A549 (cell line): ENCODE results near the gene LLGL2. TPM values are rescaled to one million over a fixed set of nuclear protein-coding genes. Genes with fewer than 3 reads are reported as not detected.

Experiments used
- ATAC-seq, 2 experiments: fragments of 200-7000 bp in 1 of 2; fragments of >200 bp in 1 of 2; cut with Nextera tagmentation in 1 of 2; cut with Tn5 transposase in 1 of 2; 3 replicates each; pipeline versions ENCODE4 v1.8.0 to v1.9.1; 2018 to 2020; ENCODE audit warnings: mild to moderate bottlenecking in 1 of 2, moderate library complexity in 1 of 2
- CTCF ChIA-PET: fragments of 300-600 bp; sonication (Branson Sonifier 250); formaldehyde crosslinking; extraction: SDS; loops from one replicate; lab custom pipeline; 2021; ENCODE audit warnings: antibody characterized with exemption, inconsistent platforms; lab: Yijun Ruan, JAX
- POLR2A ChIA-PET: fragments of 350-600 bp; formaldehyde crosslinking; extraction: SDS; loops from one replicate; lab custom pipeline; 2021; ENCODE audit warnings: antibody characterized with exemption, inconsistent platforms; lab: Yijun Ruan, JAX
- DNase-seq, 2 experiments: peaks; one replicate each; pipeline versions ENCODE4 v3.0.0 to v3.0.0-alpha.2; 2011 to 2016; ENCODE audit warnings: low read depth in 1 of 2, low spot score in 1 of 2
- FAIRE-seq: peaks from 2 replicates; lab custom pipeline; 2011; peaks lifted over from hg19 to GRCh38; lab: Jason Lieb, UNC
- H3K27ac ChIP-seq, 2 experiments: fragments of >200 bp; sonication (Bioruptor Twin); formaldehyde crosslinking; 3 replicates each; pipeline ENCODE4 v1.5.1; 2016 to 2017
- H3K4me1 ChIP-seq: fragments of >200 bp; sonication (Bioruptor Twin); formaldehyde crosslinking; 3 replicates; pipeline ENCODE4 v1.6.1; 2016
- H3K4me2 ChIP-seq: fragments of >200 bp; sonication (Bioruptor Twin); formaldehyde crosslinking; 3 replicates; pipeline ENCODE4 v1.6.1; 2016
- H3K4me3 ChIP-seq: fragments of >200 bp; sonication (Bioruptor Twin); formaldehyde crosslinking; 3 replicates; pipeline ENCODE4 v1.5.1; 2016
- H3K9me3 ChIP-seq: fragments of >200 bp; sonication (Bioruptor Twin); formaldehyde crosslinking; 3 replicates; pipeline ENCODE4 v1.6.1; 2016
- ATOH8 ChIP-seq: fragments of 250-450 bp; sonication (Bioruptor Pico); IDR thresholded peaks from 2 replicates; pipeline ENCODE4 v1.5.0; 2020; ENCODE audit warnings: low read depth, mild to moderate bottlenecking, moderate library complexity
- BCL3 ChIP-seq: fragments of >200 bp; sonication (Bioruptor Twin); formaldehyde crosslinking; IDR thresholded peaks from 3 replicates; pipeline ENCODE4 v1.6.1; 2016
- CEBPB ChIP-seq, 2 experiments: fragments of >200 bp in 1 of 2; sonication (Bioruptor Twin) in 1 of 2; formaldehyde crosslinking in 1 of 2; IDR thresholded peaks; 2 replicates each; pipeline ENCODE4 v1.6.1; 2012 to 2016
- CHD4 ChIP-seq: fragments of 200-600 bp; sonication (generic); IDR thresholded peaks from 2 replicates; pipeline ENCODE4 v1.6.1; 2016; ENCODE audit warnings: antibody characterized with exemption, mild to moderate bottlenecking, borderline replicate concordance
- E2F6 ChIP-seq: IDR thresholded peaks from 2 replicates; pipeline ENCODE4 v1.6.1; 2012; ENCODE audit warnings: low read depth, borderline replicate concordance
- ELK1 ChIP-seq: fragments of 150-350 bp; IDR thresholded peaks from 2 replicates; pipeline ENCODE4 v1.6.1; 2014; ENCODE audit warnings: low read depth, mild to moderate bottlenecking, low read length
- FOXS1 ChIP-seq: fragments of 250-450 bp; sonication (Bioruptor Pico); IDR thresholded peaks from 2 replicates; pipeline ENCODE4 v1.5.0; 2020; ENCODE audit warnings: mild to moderate bottlenecking, moderate library complexity
- HES2 ChIP-seq: fragments of >200 bp; sonication (Bioruptor Twin); formaldehyde crosslinking; IDR thresholded peaks from 2 replicates; pipeline ENCODE4 v1.6.1; 2016
- HEYL ChIP-seq: fragments of 250-450 bp; sonication (Bioruptor Pico); IDR thresholded peaks from 2 replicates; pipeline ENCODE4 v1.8.0; 2021; ENCODE audit warnings: mild to moderate bottlenecking, moderate library complexity
- HMGXB4 ChIP-seq: fragments of 250-450 bp; sonication (Bioruptor Pico); IDR thresholded peaks from 2 replicates; pipeline ENCODE4 v1.5.0; 2021; ENCODE audit warnings: mild to moderate bottlenecking, moderate library complexity, borderline replicate concordance
- HOXB13 ChIP-seq: fragments of 250-450 bp; sonication (Bioruptor Pico); IDR thresholded peaks from 2 replicates; pipeline ENCODE4 v1.5.0; 2020; ENCODE audit warnings: low read depth, mild to moderate bottlenecking, moderate library complexity
- HOXB5 ChIP-seq: fragments of 250-450 bp; sonication (Bioruptor Pico); IDR thresholded peaks from 2 replicates; pipeline ENCODE4 v1.5.0; 2020; ENCODE audit warnings: mild to moderate bottlenecking, moderate library complexity
- JUN ChIP-seq, 2 experiments: fragments of >200 bp; sonication (Bioruptor Twin); formaldehyde crosslinking; IDR thresholded peaks; 2 replicates in 1 of 2; 3 replicates in 1 of 2; pipeline ENCODE4 v1.6.1; 2016 to 2017
- MAX ChIP-seq: IDR thresholded peaks from 2 replicates; pipeline ENCODE4 v1.6.1; 2012
- NFE2L2 ChIP-seq: fragments of 150-350 bp; conservative IDR thresholded peaks from 2 replicates; pipeline ENCODE4 v1.6.1; 2014; ENCODE audit warnings: low read length
- NR3C1 ChIP-seq: fragments of >200 bp; sonication (Bioruptor Twin); formaldehyde crosslinking; IDR thresholded peaks from 3 replicates; pipeline ENCODE4 v1.6.1; 2017
- PBX3 ChIP-seq: IDR thresholded peaks from 2 replicates; pipeline ENCODE4 v1.6.1; 2012
- POLR2A ChIP-seq: IDR thresholded peaks from 2 replicates; pipeline ENCODE4 v1.6.1; 2012; ENCODE audit warnings: mild to moderate bottlenecking, low read length
- RARB ChIP-seq: fragments of 250-450 bp; sonication (Bioruptor Pico); IDR thresholded peaks from 2 replicates; pipeline ENCODE4 v1.8.0; 2021; ENCODE audit warnings: mild to moderate bottlenecking, moderate library complexity
- RCOR1 ChIP-seq: fragments of 150-350 bp; IDR thresholded peaks from 2 replicates; pipeline ENCODE4 v1.6.1; 2014; ENCODE audit warnings: antibody characterized with exemption, low read length, low read depth
- REST ChIP-seq: fragments of 200-600 bp; sonication (generic); IDR thresholded peaks from 2 replicates; pipeline ENCODE4 v1.6.1; 2016; ENCODE audit warnings: antibody characterized with exemption, mild to moderate bottlenecking, moderate library complexity
- TFCP2L1 ChIP-seq: fragments of 250-450 bp; sonication (Bioruptor Pico); IDR thresholded peaks from 2 replicates; pipeline ENCODE4 v1.5.0; 2021; ENCODE audit warnings: mild to moderate bottlenecking
- USF2 ChIP-seq: fragments of 450-650 bp; IDR thresholded peaks from 2 replicates; pipeline ENCODE4 v1.6.1; 2014; ENCODE audit warnings: antibody characterized with exemption
- ZC3H11A ChIP-seq: fragments of 450-650 bp; IDR thresholded peaks from 2 replicates; pipeline ENCODE4 v1.6.1; 2014; ENCODE audit warnings: antibody characterized with exemption, mild to moderate bottlenecking
- ZFP36 ChIP-seq: fragments of 450-650 bp; IDR thresholded peaks from 2 replicates; pipeline ENCODE4 v1.6.1; 2014; ENCODE audit warnings: borderline replicate concordance; ENCODE audit not compliant: partially characterized antibody
- WGBS: methylation state at CpG from one replicate; pipeline ENCODE4 v1.1.6; 2017; ENCODE audit errors: missing lambda C conversion rate; 5-methylcytosine and 5-hydroxymethylcytosine counted together
- polyA plus RNA-seq, 4 experiments: library from polyadenylated mRNA; depleted of rRNA in 3 of 4; stranded (reverse); fragments of >200 nt; fragmentation: RNase III in 1 of 4; extraction: RNeasy Plus Mini Kit Qiagen cat#74134 plus additional on column Dnase treatment in 1 of 4; gene quantifications; 2 replicates in 3 of 4; 3 replicates in 1 of 4; pipeline ENCODE4 v1.2.3, GENCODE V29; 2011 to 2017

Gene LLGL2
- polyA plus RNA-seq, 2 of the 4 experiments (the other 2 are of a cell fraction): 18.9 to 35.0 TPM

- ATAC-seq: no peak
- POLR2A ChIA-PET: interaction anchor here (1.0 to 2.6 kb wide), 2 partner anchors 11 to 154 kb away, joined by 3 to 7 read pairs; no protein-coding TSS in a partner anchor
- TF ChIP-seq POLR2A: no peak
- TF ChIP-seq ZC3H11A: no peak
- no peak for TF ChIP-seq E2F6
- TF ChIP-seq MAX: no peak
- TF ChIP-seq RCOR1: no peak
- TF ChIP-seq CEBPB (IDR thresholded peaks at IDR 0.05): no peak
- no peak for TF ChIP-seq ELK1
- no peak for TF ChIP-seq HOXB13 (CRISPR knock-in tag)
- no peak for TF ChIP-seq RARB
- TF ChIP-seq NFE2L2: no peak
- no peak for TF ChIP-seq HMGXB4
- no peak for TF ChIP-seq NR3C1
- Histone ChIP-seq H3K4me3 (no peak overlapping the region), H3K4me1 (no peaks in the 10 kb centered on the region; the same call in 2 of the 3 replicates), H3K9me3 (no peaks in the 10 kb centered on the region), H3K4me2 (no peak overlapping the region), H3K27ac (no peak overlapping the region; a peak in 1 of 6 replicates)
- WGBS: 89% methylated on average over 3 of the region's 4 CpGs
- CTCF ChIA-PET: interaction anchor here (0.6 to 51.3 kb wide), 11 partner anchors 11 to 205 kb away, joined by 3 to 2254 read pairs (median 4); partner anchors contain the start of genes GALK1, MYO15B, RECQL5 and SAP30BP
- no peak for DNase-seq
- FAIRE-seq: no peak
Measured at GRCh38 chr17:75621489-75621888, 96.0 kb downstream of the LLGL2 start.

GRCh38 chr17:75622076-75622475 lies 96.6 kb downstream of the LLGL2 start:
- FAIRE-seq: no peak
- no peaks in the 10 kb centered on the region; the same call in 2 of the 3 replicates for H3K4me1 ChIP-seq
- no peak overlapping the region for H3K27ac ChIP-seq
- H3K4me2 ChIP-seq: no peak overlapping the region
- ATAC-seq: no peak
- DNase-seq: no peak
- POLR2A ChIA-PET: interaction anchor here (1.0 to 2.6 kb wide), 2 partner anchors 11 to 154 kb away, joined by 3 to 7 read pairs; no protein-coding TSS in a partner anchor
- no peaks in the 10 kb centered on the region for H3K9me3 ChIP-seq
- H3K4me3 ChIP-seq: no peak overlapping the region
- WGBS: 91% methylated on average over 8 of the region's 8 CpGs
- CTCF ChIA-PET: interaction anchor here (1.0 to 51.3 kb wide), 8 partner anchors 12 to 300 kb away, joined by 3 to 2254 read pairs (median 22); partner anchors contain the start of genes GALK1, MYO15B, RECQL5 and SAP30BP
- TF ChIP-seq BCL3 (no peak), REST (no peak), MAX (no peak), TFCP2L1 (CRISPR knock-in tag) (no peak), ZFP36 (no peak), PBX3 (no peak), HES2 (no peak), ATOH8 (CRISPR knock-in tag) (no peak), HEYL (CRISPR knock-in tag) (no peak), CHD4 (no peak), JUN (IDR thresholded peaks at IDR 0.05) (no peak), POLR2A (no peak), USF2 (no peak), FOXS1 (CRISPR knock-in tag) (no peak), HOXB5 (no peak)
